CD8-positive, alpha-beta memory T cell (primary cell): Measurements from ENCODE around the gene CCDC137. TPM values are rescaled to one million over a fixed set of nuclear protein-coding genes. Genes with fewer than 3 reads are reported as not detected.

Experiments used
- CTCF ChIA-PET: fragments of 350-600 bp; sonication (Branson Sonifier 250); formaldehyde crosslinking; loops from one replicate; lab custom pipeline; 2021; ENCODE audit warnings: antibody characterized with exemption; lab: Charles Lee
- POLR2A ChIA-PET: fragments of 350-600 bp; sonication (Branson Sonifier 250); formaldehyde crosslinking; loops from one replicate; lab custom pipeline; 2021; ENCODE audit warnings: antibody characterized with exemption; lab: Charles Lee
- DNase-seq, 5 donors: peaks; one replicate each; pipeline versions ENCODE4 v3.0.0 to v3.0.0-alpha.2; 2020 to 2022; ENCODE audit warnings: mixed read lengths in 1 of 5
- H3K27ac ChIP-seq: one replicate; pipeline ENCODE4 v1.7.0; 2013; ENCODE audit warnings: low read depth, mild to moderate bottlenecking, low read length, moderate library complexity
- H3K27me3 ChIP-seq: 2 replicates; pipeline ENCODE4 v1.7.0; 2013; ENCODE audit warnings: low read length, mild to moderate bottlenecking; ENCODE audit not compliant: insufficient read depth, poor library complexity, severe bottlenecking
- H3K36me3 ChIP-seq: 2 replicates; pipeline ENCODE4 v1.7.0; 2013; ENCODE audit warnings: mild to moderate bottlenecking, low read length, moderate library complexity; ENCODE audit not compliant: insufficient read depth
- H3K4me1 ChIP-seq: 2 replicates; pipeline ENCODE4 v1.7.0; 2013; ENCODE audit warnings: mild to moderate bottlenecking, low read length, moderate library complexity; ENCODE audit not compliant: insufficient read depth
- H3K4me3 ChIP-seq: 2 replicates; pipeline ENCODE4 v1.7.0; 2013; ENCODE audit warnings: mild to moderate bottlenecking, low read length
- H3K9me3 ChIP-seq: 2 replicates; pipeline ENCODE4 v1.7.0; 2013; ENCODE audit warnings: mild to moderate bottlenecking, low read length
- H3K27ac Mint-ChIP-seq, 8 donors: one replicate each; pipeline ENCODE4 v1.8.0; 2020 to 2021; ENCODE audit warnings: mixed read lengths in 8 of 8, mild to moderate bottlenecking in 6 of 8, inconsistent platforms in 3 of 8, moderate library complexity in 3 of 8
- H3K27me3 Mint-ChIP-seq, 2 donors: one replicate each; pipeline ENCODE4 v1.8.0; 2020 to 2021; ENCODE audit warnings: mixed read lengths in 2 of 2, mild to moderate bottlenecking in 1 of 2, moderate library complexity in 1 of 2
- H3K36me3 Mint-ChIP-seq, 3 donors: one replicate each; pipeline ENCODE4 v1.8.0; 2020 to 2021; ENCODE audit warnings: mixed read lengths in 3 of 3, inconsistent platforms in 1 of 3, mild to moderate bottlenecking in 1 of 3
- H3K4me1 Mint-ChIP-seq, 3 donors: one replicate each; pipeline ENCODE4 v1.8.0; 2020 to 2021; ENCODE audit warnings: mixed read lengths in 3 of 3, inconsistent platforms in 1 of 3, mild to moderate bottlenecking in 1 of 3
- H3K4me3 Mint-ChIP-seq, 7 donors: one replicate each; pipeline ENCODE4 v1.8.0; 2020 to 2021; ENCODE audit warnings: mixed read lengths in 7 of 7, mild to moderate bottlenecking in 6 of 7, moderate library complexity in 4 of 7, inconsistent platforms in 2 of 7
- H3K9me3 Mint-ChIP-seq, 5 donors: one replicate each; pipeline ENCODE4 v1.8.0; 2020 to 2022; ENCODE audit warnings: mixed read lengths in 5 of 5, mild to moderate bottlenecking in 3 of 5, moderate library complexity in 2 of 5, inconsistent platforms in 1 of 5
- polyA plus RNA-seq: library from polyadenylated mRNA; unstranded; fragments of 300-500 nt; fragmentation: Illumina TruSeq; gene quantifications from one replicate; pipeline ENCODE4 v1.2.3, GENCODE V29; 2021
- total RNA-seq, 2 experiments: library from RNA; stranded (reverse); gene quantifications; one replicate each; pipeline ENCODE4 v1.2.3, GENCODE V29; 2021

Gene CCDC137
- total and polyA plus RNA-seq, 3 experiments from 2014 or later, result 22.2 to 70.7 (median 68.6) TPM

DNA sequence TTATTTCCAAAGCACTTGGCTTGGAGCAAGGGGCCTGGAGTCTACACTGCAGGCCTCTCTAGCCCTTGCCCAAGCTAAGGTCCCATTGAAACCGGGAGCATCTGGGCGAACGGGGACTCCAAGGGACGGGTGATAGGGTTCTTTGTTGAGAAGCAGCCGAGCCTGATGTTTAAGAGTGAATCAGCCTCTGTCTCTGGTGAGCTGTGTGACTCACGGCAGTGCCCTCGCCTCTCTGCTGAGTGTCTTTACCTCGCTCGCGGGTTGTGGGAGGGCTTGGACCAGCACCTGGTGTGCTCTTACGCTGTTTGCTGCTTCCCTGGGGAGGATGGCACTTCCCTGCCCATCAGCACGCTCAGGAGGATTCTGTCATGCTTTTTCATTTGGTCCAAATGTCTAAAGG lies 18.6 kb downstream of the CCDC137 start:
- CTCF ChIA-PET, result interaction anchor here (2.9 kb wide), 1 partner anchor 18 kb away, joined by 12 read pairs; the partner anchor contains the start of gene MRPL12
- H3K27ac ChIP-seq, result peak overlapping the region; percentile 79
- Mint-ChIP-seq H3K4me3 (peak overlapping the region; percentile 80 to 90 (median 83)), H3K9me3 (no peaks in the 10 kb centered on the region), H3K4me1 (peaks cover 27 to 49% (median 28%) of the 10 kb centered on the region in 3 donors), H3K36me3 (peaks cover 0 to 61% (median 10%) of the 10 kb centered on the region in 3 donors), H3K27me3 (peaks cover 0 to 3% of the 10 kb centered on the region in 2 donors), H3K27ac (peak overlapping the region in 6 of 8 donors; percentile 24 to 88 (median 68))
- H3K4me3 ChIP-seq, result peak overlapping the region; percentile 95
- POLR2A ChIA-PET, result interaction anchor here (0.6 to 3.9 kb wide), 3 partner anchors 17 to 26 kb away, joined by 5 to 38 read pairs (median 5); partner anchors contain the start of gene MRPL12
- H3K9me3 ChIP-seq, result no peaks in the 10 kb centered on the region
- H3K36me3 ChIP-seq, result peaks cover 24% of the 10 kb centered on the region
- H3K4me1 ChIP-seq, result peaks cover 28% of the 10 kb centered on the region
- H3K27me3 ChIP-seq, result no peaks in the 10 kb centered on the region
- no peak for DNase-seq

DNA sequence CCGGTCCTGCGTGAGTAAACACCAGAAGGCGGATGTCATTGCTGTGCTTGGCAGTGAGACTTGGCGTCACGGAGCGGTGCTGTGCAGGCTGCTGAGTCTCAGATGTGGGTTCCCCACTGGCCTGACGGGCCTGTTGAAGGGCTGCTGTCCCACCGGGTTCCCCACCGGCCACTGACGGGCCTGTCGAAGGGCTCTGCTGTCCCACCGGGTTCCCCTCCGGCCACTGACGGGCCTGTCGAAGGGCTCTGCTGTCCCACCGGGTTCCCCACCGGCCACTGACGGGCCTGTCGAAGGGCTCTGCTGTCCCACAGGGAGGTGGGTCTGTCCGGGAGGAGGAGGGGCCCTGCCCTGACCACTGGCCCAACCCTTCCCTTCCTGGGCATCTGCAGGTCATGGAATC lies 20.1 kb downstream of the CCDC137 start:
- no peaks in the 10 kb centered on the region for H3K9me3 ChIP-seq
- no peak overlapping the region for H3K27ac ChIP-seq
- peaks cover 28 to 49% (median 28%) of the 10 kb centered on the region in 3 donors for H3K4me1 Mint-ChIP-seq
- no peak for DNase-seq
- H3K36me3 Mint-ChIP-seq, result peaks cover 0 to 67% (median 10%) of the 10 kb centered on the region in 3 donors
- peak overlapping the region in 1 of 8 donors; percentile 37 for H3K27ac Mint-ChIP-seq
- peaks cover 25% of the 10 kb centered on the region for H3K36me3 ChIP-seq
- CTCF ChIA-PET, result no interaction called here
- H3K27me3 Mint-ChIP-seq, result peaks cover 0 to 3% of the 10 kb centered on the region in 2 donors
- POLR2A ChIA-PET, result no interaction called here
- no peak overlapping the region for H3K4me3 ChIP-seq
- no peaks in the 10 kb centered on the region for H3K27me3 ChIP-seq
- no peaks in the 10 kb centered on the region for H3K9me3 Mint-ChIP-seq
- peaks cover 28% of the 10 kb centered on the region for H3K4me1 ChIP-seq
- H3K4me3 Mint-ChIP-seq, result no peak overlapping the region

DNA sequence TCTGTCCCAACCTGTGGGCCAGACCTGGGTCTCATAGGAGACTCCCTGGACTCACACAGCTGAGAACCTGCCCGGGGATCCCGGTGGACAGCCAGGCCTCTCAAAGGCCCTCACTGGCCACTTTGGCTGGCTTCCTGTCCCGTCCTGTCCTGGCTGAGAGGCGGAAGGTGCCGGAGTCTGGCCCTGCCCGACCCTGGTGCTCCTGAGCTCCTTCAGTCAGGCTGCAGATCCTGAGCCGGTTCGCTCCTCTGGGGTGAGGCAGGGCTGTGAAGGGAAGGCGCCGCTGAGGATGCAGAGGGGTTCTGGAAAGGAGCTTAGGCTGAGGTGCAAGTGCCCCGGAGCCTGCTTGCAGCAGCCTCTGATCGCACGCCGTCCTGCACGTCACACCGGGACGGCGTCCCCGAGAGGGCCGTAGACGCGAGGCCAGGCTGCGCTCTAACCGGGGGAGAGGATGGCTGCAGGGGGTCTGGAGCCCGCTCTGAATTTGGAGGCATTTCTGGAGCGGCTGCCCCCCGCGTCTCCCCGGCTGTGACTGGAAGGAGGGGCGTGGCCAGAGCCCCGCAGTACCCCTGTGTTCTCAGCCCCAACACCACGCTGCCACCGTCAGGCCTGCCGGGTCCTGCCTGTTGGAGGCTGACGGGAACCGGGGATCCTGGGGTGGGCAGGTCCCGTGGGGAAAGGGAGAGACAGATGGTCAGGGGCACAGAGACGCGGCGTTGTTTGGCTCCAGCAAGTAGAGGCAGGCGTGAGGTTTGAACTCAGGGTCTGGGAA lies 21.4 kb downstream of the CCDC137 start:
- peaks cover 0 to 78% (median 10%) of the 10 kb centered on the region in 3 donors for H3K36me3 Mint-ChIP-seq
- CTCF ChIA-PET, result no interaction called here
- DNase-seq, result no peak
- POLR2A ChIA-PET, result no interaction called here
- Histone ChIP-seq H3K36me3 (peaks cover 33% of the 10 kb centered on the region), H3K4me3 (no peak overlapping the region), H3K9me3 (no peaks in the 10 kb centered on the region), H3K27ac (no peak overlapping the region), H3K27me3 (no peaks in the 10 kb centered on the region), H3K4me1 (peaks cover 20% of the 10 kb centered on the region)
- H3K27ac Mint-ChIP-seq, result no peak overlapping the region
- no peaks in the 10 kb centered on the region for H3K9me3 Mint-ChIP-seq
- H3K4me3 Mint-ChIP-seq, result peak overlapping the region in 2 of 7 donors; percentile 28 to 70
- peaks cover 0 to 3% of the 10 kb centered on the region in 2 donors for H3K27me3 Mint-ChIP-seq
- H3K4me1 Mint-ChIP-seq, result peaks cover 22 to 39% (median 23%) of the 10 kb centered on the region in 3 donors

DNA sequence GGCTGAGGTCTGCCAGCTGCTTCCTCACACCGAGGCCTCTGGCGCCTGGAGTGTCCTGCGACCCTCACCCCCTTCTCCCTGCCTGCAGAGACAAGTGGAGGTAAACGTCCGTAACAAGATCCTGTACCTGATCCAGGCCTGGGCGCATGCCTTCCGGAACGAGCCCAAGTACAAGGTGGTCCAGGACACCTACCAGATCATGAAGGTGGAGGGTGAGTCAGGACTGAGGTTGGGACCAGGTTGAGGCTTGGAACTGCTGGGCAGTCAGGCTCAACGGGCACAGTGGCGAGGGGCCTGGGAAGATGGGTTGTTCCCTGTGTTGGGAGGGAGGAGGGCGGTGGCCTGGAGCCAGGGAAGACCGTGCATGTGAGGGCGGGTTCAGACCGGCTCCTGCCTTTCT lies 22.1 kb downstream of the CCDC137 start:
- Mint-ChIP-seq H3K4me1 (peaks cover 19 to 35% (median 21%) of the 10 kb centered on the region in 3 donors), H3K36me3 (peaks cover 0 to 80% (median 10%) of the 10 kb centered on the region in 3 donors), H3K9me3 (no peaks in the 10 kb centered on the region), H3K27ac (no peak overlapping the region), H3K4me3 (no peak overlapping the region), H3K27me3 (peaks cover 0 to 2% of the 10 kb centered on the region in 2 donors)
- Histone ChIP-seq H3K4me1 (peaks cover 19% of the 10 kb centered on the region), H3K36me3 (peaks cover 33% of the 10 kb centered on the region), H3K27ac (no peak overlapping the region), H3K27me3 (no peaks in the 10 kb centered on the region), H3K9me3 (no peaks in the 10 kb centered on the region), H3K4me3 (no peak overlapping the region)
- no peak for DNase-seq
- POLR2A ChIA-PET, result no interaction called here
- CTCF ChIA-PET, result no interaction called here

DNA sequence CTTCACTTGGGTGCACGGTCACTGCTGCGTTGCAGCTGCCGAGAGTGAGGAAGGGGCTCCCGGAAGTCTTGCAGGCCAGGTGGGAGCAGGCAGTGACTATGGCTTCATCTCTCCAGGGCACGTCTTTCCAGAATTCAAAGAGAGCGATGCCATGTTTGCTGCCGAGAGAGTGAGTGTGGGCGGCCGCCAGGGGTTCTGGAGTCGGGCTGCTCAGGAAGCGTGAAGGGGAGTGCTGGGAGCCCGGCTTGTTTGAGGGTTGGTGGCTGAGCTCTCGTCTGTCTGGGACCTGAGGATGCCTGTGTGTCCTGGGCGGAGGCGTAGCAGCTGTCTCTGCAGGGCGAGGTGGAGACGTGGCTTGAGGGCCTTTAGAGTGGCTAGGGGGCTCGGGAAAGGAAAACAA lies 23.5 kb downstream of the CCDC137 start:
- Histone ChIP-seq H3K27me3 (no peaks in the 10 kb centered on the region), H3K27ac (no peak overlapping the region), H3K4me1 (peaks cover 11% of the 10 kb centered on the region), H3K36me3 (peaks cover 36% of the 10 kb centered on the region), H3K9me3 (no peaks in the 10 kb centered on the region), H3K4me3 (no peak overlapping the region)
- POLR2A ChIA-PET, result no interaction called here
- H3K9me3 Mint-ChIP-seq, result no peaks in the 10 kb centered on the region
- no peaks in the 10 kb centered on the region for H3K27me3 Mint-ChIP-seq
- H3K27ac Mint-ChIP-seq, result peak overlapping the region in 1 of 8 donors; percentile 36
- H3K4me1 Mint-ChIP-seq, result peaks cover 8 to 25% (median 13%) of the 10 kb centered on the region in 3 donors
- no peak overlapping the region for H3K4me3 Mint-ChIP-seq
- DNase-seq, result no peak
- CTCF ChIA-PET, result no interaction called here
- peaks cover 0 to 84% (median 10%) of the 10 kb centered on the region in 3 donors for H3K36me3 Mint-ChIP-seq

DNA sequence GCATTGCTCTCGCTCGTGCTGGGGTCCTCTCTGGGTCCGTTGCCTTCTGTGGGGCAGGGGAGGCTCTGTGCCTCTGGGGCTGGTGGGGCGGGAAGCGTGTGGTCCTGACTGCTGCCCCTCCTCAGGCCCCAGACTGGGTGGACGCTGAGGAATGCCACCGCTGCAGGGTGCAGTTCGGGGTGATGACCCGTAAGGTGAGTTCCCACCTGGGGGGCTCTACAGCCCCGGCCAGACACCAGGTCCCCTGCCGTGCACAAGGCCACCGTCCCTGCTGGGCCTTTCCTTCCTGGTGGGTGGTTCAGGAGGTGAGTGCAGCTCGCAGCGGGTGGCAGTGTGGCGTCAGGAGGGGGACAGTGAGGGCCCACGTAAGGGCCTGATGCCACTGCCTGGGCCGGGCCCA lies 24.0 kb downstream of the CCDC137 start:
- Mint-ChIP-seq H3K4me1 (peaks cover 3 to 20% (median 8%) of the 10 kb centered on the region in 3 donors), H3K4me3 (no peak overlapping the region), H3K27ac (no peak overlapping the region), H3K9me3 (no peaks in the 10 kb centered on the region), H3K27me3 (no peaks in the 10 kb centered on the region), H3K36me3 (peaks cover 0 to 87% (median 10%) of the 10 kb centered on the region in 3 donors)
- H3K27me3 ChIP-seq, result no peaks in the 10 kb centered on the region
- H3K4me3 ChIP-seq, result no peak overlapping the region
- H3K27ac ChIP-seq, result no peak overlapping the region
- peaks cover 6% of the 10 kb centered on the region for H3K4me1 ChIP-seq
- H3K9me3 ChIP-seq, result no peaks in the 10 kb centered on the region
- ChIA-PET CTCF (no interaction called here), POLR2A (no interaction called here)
- no peak for DNase-seq
- peaks cover 41% of the 10 kb centered on the region for H3K36me3 ChIP-seq

DNA sequence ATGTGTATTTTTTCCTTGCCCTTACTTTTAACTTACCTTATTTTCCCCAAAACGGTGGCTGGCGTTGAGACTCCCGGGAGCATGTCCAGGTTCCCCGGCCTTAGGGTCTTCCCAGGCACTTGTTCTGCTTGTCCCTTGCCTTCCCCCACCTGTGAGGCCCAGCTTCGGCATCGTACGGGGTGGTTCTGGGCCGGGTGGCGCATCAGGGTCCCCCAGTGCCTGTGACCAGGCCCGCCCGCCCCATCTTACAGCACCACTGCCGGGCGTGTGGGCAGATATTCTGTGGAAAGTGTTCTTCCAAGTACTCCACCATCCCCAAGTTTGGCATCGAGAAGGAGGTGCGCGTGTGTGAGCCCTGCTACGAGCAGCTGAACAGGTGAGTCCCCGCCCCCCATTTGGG lies 24.7 kb downstream of the CCDC137 start:
- Mint-ChIP-seq H3K36me3 (peaks cover 0 to 86% (median 8%) of the 10 kb centered on the region in 3 donors), H3K9me3 (no peaks in the 10 kb centered on the region), H3K27ac (no peak overlapping the region), H3K27me3 (no peaks in the 10 kb centered on the region), H3K4me3 (no peak overlapping the region), H3K4me1 (peaks cover 0 to 13% (median 6%) of the 10 kb centered on the region in 3 donors)
- CTCF ChIA-PET, result no interaction called here
- H3K36me3 ChIP-seq, result peaks cover 41% of the 10 kb centered on the region
- no peak overlapping the region for H3K4me3 ChIP-seq
- no peak for DNase-seq
- H3K4me1 ChIP-seq, result no peaks in the 10 kb centered on the region
- POLR2A ChIA-PET, result no interaction called here
- no peak overlapping the region for H3K27ac ChIP-seq
- H3K9me3 ChIP-seq, result no peaks in the 10 kb centered on the region
- no peaks in the 10 kb centered on the region for H3K27me3 ChIP-seq

DNA sequence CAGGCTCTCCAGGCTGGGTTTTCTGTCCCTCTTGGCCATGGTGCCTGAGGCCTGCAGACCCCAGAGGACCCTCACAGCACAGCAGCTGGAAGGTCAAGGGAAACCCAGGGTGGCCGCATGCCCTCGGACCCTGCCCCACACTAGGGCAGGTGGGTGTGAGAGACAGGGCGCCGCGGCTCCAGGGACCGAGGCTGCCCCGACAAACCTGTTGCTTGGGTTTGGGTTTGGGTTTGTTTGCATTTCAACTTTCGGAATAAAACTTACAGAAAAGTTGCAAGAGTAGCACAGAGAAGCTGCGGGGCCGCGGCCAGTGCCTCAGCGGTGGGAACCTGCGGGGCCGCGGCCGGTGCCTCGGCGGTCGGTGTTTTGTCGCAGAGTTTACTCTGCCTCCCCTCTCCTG lies 25.1 kb downstream of the CCDC137 start:
- Mint-ChIP-seq H3K27ac (peak overlapping the region in 1 of 8 donors; percentile 33), H3K4me1 (peaks cover 0 to 11% (median 3%) of the 10 kb centered on the region in 3 donors), H3K4me3 (peak overlapping the region in 1 of 7 donors; percentile 30), H3K9me3 (no peaks in the 10 kb centered on the region), H3K27me3 (no peaks in the 10 kb centered on the region), H3K36me3 (peaks cover 0 to 87% (median 6%) of the 10 kb centered on the region in 3 donors)
- Histone ChIP-seq H3K27me3 (no peaks in the 10 kb centered on the region), H3K36me3 (peaks cover 37% of the 10 kb centered on the region), H3K4me3 (no peak overlapping the region), H3K4me1 (no peaks in the 10 kb centered on the region), H3K27ac (no peak overlapping the region), H3K9me3 (no peaks in the 10 kb centered on the region)
- ChIA-PET POLR2A (no interaction called here), CTCF (no interaction called here)
- no peak for DNase-seq
